HCT116 (cell line): ENCODE measurements around the gene FMN2.

Source experiments
- CBX3 ChIP-seq: IDR thresholded peaks from 2 replicates; pipeline ENCODE4 v1.6.1; 2012; ENCODE audit warnings: low read depth
- CEBPB ChIP-seq: IDR thresholded peaks from 2 replicates; pipeline ENCODE4 v1.6.1; 2012; ENCODE audit warnings: low read depth
- EZH2 ChIP-seq: fragments of 200-600 bp; sonication (generic); IDR thresholded peaks from 2 replicates; pipeline ENCODE4 v1.6.1; 2017; ENCODE audit warnings: antibody characterized with exemption, mixed run types
- JUND ChIP-seq: IDR thresholded peaks from 2 replicates; pipeline ENCODE4 v1.6.1; 2012
- POLR2A ChIP-seq: IDR thresholded peaks from 2 replicates; pipeline ENCODE4 v1.7.0; 2011; ENCODE audit warnings: borderline replicate concordance; ENCODE audit not compliant: insufficient read depth, insufficient read length; ENCODE audit errors: extremely low read depth
- POLR2AphosphoS5 ChIP-seq: IDR thresholded peaks from 2 replicates; pipeline ENCODE4 v1.6.1; 2011; ENCODE audit warnings: mild to moderate bottlenecking, low read depth, low read length, moderate library complexity
- RAD21 ChIP-seq: IDR thresholded peaks from 2 replicates; pipeline ENCODE4 v1.6.1; 2012; ENCODE audit warnings: low read depth, mild to moderate bottlenecking
- SIN3A ChIP-seq: IDR thresholded peaks from 2 replicates; pipeline ENCODE4 v1.6.1; 2012; ENCODE audit warnings: low read depth
- SP1 ChIP-seq: IDR thresholded peaks from 2 replicates; pipeline ENCODE4 v1.6.1; 2012; ENCODE audit warnings: low read depth
- YY1 ChIP-seq: IDR thresholded peaks from 2 replicates; pipeline ENCODE4 v1.6.1; 2011; ENCODE audit warnings: low read length, low read depth, moderate library complexity, mild to moderate bottlenecking; ENCODE audit not compliant: insufficient replicate concordance; ENCODE audit errors: extremely low read depth
- TF ChIP-seq, protein P1 (sequence below), 3 experiments: fragments of 200-600 bp in 1 of 3; sonication (generic) in 1 of 3; IDR thresholded peaks in 2 of 3; conservative IDR thresholded peaks in 1 of 3; 2 replicates each; pipeline ENCODE4 v1.5.1; 2012 to 2017; ENCODE audit warnings: low read depth in 2 of 3, low read length in 2 of 3, antibody characterized with exemption in 1 of 3, borderline replicate concordance in 1 of 3, control low read depth in 1 of 3, mild to moderate bottlenecking in 1 of 3, mixed read lengths in 1 of 3, mixed run types in 1 of 3, moderate library complexity in 1 of 3; ENCODE audit not compliant: insufficient read depth in 1 of 3
- TF ChIP-seq, protein P2 (sequence below): IDR thresholded peaks from 2 replicates; pipeline ENCODE4 v1.6.1; 2012; ENCODE audit warnings: low read depth
- TF ChIP-seq, protein P3 (sequence below): IDR thresholded peaks from 2 replicates; pipeline ENCODE4 v1.6.1; 2011; ENCODE audit warnings: mild to moderate bottlenecking, low read length, moderate library complexity; ENCODE audit not compliant: insufficient replicate concordance; ENCODE audit errors: extremely low read depth

DNA sequence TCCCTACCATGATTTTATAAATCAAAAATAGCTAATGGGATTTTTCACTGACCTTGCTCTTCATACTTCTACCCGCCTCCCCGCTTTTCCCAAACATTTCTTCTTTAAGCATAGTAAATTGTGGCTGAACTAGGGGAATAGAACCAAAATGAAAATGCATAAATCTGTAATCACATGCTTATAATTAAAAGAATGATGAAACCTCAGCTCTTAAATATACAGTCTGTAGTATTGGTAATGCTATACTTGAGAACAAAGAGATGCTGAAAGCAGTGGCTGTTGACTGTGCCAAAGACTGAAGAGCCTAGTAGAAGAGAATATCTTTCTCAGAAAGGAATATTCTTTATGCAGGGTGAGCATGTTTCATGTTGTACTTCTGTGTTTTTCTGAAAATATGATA, 271.1 kb downstream of the FMN2 start:
- no peak for TF ChIP-seq RAD21
- TF ChIP-seq, protein P1, sequence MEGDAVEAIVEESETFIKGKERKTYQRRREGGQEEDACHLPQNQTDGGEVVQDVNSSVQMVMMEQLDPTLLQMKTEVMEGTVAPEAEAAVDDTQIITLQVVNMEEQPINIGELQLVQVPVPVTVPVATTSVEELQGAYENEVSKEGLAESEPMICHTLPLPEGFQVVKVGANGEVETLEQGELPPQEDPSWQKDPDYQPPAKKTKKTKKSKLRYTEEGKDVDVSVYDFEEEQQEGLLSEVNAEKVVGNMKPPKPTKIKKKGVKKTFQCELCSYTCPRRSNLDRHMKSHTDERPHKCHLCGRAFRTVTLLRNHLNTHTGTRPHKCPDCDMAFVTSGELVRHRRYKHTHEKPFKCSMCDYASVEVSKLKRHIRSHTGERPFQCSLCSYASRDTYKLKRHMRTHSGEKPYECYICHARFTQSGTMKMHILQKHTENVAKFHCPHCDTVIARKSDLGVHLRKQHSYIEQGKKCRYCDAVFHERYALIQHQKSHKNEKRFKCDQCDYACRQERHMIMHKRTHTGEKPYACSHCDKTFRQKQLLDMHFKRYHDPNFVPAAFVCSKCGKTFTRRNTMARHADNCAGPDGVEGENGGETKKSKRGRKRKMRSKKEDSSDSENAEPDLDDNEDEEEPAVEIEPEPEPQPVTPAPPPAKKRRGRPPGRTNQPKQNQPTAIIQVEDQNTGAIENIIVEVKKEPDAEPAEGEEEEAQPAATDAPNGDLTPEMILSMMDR (IDR thresholded peaks at IDR 0.05 in 2 of 3, conservative IDR thresholded peaks at IDR 0.05 in 1 of 3; ENCODE audit: borderline replicate concordance in 1 of 3, insufficient read depth in 1 of 3, low read depth in 2 of 3, low read length in 2 of 3), result no peak
- no peak for TF ChIP-seq POLR2A
- TF ChIP-seq CEBPB, result no peak
- no peak for TF ChIP-seq EZH2
- TF ChIP-seq CBX3, result no peak
- TF ChIP-seq SP1, result no peak
- TF ChIP-seq, protein P2, sequence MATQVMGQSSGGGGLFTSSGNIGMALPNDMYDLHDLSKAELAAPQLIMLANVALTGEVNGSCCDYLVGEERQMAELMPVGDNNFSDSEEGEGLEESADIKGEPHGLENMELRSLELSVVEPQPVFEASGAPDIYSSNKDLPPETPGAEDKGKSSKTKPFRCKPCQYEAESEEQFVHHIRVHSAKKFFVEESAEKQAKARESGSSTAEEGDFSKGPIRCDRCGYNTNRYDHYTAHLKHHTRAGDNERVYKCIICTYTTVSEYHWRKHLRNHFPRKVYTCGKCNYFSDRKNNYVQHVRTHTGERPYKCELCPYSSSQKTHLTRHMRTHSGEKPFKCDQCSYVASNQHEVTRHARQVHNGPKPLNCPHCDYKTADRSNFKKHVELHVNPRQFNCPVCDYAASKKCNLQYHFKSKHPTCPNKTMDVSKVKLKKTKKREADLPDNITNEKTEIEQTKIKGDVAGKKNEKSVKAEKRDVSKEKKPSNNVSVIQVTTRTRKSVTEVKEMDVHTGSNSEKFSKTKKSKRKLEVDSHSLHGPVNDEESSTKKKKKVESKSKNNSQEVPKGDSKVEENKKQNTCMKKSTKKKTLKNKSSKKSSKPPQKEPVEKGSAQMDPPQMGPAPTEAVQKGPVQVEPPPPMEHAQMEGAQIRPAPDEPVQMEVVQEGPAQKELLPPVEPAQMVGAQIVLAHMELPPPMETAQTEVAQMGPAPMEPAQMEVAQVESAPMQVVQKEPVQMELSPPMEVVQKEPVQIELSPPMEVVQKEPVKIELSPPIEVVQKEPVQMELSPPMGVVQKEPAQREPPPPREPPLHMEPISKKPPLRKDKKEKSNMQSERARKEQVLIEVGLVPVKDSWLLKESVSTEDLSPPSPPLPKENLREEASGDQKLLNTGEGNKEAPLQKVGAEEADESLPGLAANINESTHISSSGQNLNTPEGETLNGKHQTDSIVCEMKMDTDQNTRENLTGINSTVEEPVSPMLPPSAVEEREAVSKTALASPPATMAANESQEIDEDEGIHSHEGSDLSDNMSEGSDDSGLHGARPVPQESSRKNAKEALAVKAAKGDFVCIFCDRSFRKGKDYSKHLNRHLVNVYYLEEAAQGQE, result no peak
- no peak for TF ChIP-seq SIN3A
- TF ChIP-seq, protein P3, sequence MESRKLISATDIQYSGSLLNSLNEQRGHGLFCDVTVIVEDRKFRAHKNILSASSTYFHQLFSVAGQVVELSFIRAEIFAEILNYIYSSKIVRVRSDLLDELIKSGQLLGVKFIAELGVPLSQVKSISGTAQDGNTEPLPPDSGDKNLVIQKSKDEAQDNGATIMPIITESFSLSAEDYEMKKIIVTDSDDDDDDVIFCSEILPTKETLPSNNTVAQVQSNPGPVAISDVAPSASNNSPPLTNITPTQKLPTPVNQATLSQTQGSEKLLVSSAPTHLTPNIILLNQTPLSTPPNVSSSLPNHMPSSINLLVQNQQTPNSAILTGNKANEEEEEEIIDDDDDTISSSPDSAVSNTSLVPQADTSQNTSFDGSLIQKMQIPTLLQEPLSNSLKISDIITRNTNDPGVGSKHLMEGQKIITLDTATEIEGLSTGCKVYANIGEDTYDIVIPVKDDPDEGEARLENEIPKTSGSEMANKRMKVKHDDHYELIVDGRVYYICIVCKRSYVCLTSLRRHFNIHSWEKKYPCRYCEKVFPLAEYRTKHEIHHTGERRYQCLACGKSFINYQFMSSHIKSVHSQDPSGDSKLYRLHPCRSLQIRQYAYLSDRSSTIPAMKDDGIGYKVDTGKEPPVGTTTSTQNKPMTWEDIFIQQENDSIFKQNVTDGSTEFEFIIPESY, result no peak
- no peak for TF ChIP-seq YY1
- no peak for TF ChIP-seq POLR2AphosphoS5
- TF ChIP-seq JUND, result no peak
